Stomach smooth muscle (tissue), 2 donors: ENCODE data around the gene CCDC169.

Experiments used
- H3K27ac ChIP-seq: one replicate; pipeline ENCODE4 v1.7.0; 2013; ENCODE audit warnings: mild to moderate bottlenecking, low read length, inconsistent platforms
- H3K27me3 ChIP-seq, 2 donors: one replicate each; pipeline ENCODE4 v1.7.0; 2013; ENCODE audit warnings: low read length in 2 of 2; ENCODE audit not compliant: insufficient read depth in 2 of 2, control insufficient read depth in 1 of 2
- H3K36me3 ChIP-seq, 2 donors: one replicate each; pipeline ENCODE4 v1.7.0; 2013; ENCODE audit warnings: low read length in 2 of 2; ENCODE audit not compliant: control insufficient read depth in 2 of 2, insufficient read depth in 2 of 2
- H3K4me1 ChIP-seq: one replicate; pipeline ENCODE4 v1.7.0; 2013; ENCODE audit warnings: low read length; ENCODE audit not compliant: control insufficient read depth, insufficient read depth
- H3K4me3 ChIP-seq, 2 donors: one replicate each; pipeline ENCODE4 v1.7.0; 2013; ENCODE audit warnings: low read length in 2 of 2
- H3K9ac ChIP-seq, 2 donors: one replicate each; pipeline ENCODE4 v1.7.0; 2013; ENCODE audit warnings: low read length in 2 of 2, mild to moderate bottlenecking in 1 of 2
- H3K9me3 ChIP-seq, 2 donors: one replicate each; pipeline ENCODE4 v1.7.0; 2013; ENCODE audit warnings: low read length in 2 of 2; ENCODE audit not compliant: control insufficient read depth in 2 of 2
- donor health status: healthy.
- donor health status: Pancreatic carcinoma.

CCDC169 gene

GRCh38 chr13:36192166-36192565 lies 105.4 kb downstream of the CCDC169 start:
- H3K27ac ChIP-seq, result no peak overlapping the region
- H3K27me3 ChIP-seq, result no peaks in the 10 kb centered on the region
- no peaks in the 10 kb centered on the region for H3K4me1 ChIP-seq
- no peaks in the 10 kb centered on the region for H3K9me3 ChIP-seq
- no peak overlapping the region for H3K9ac ChIP-seq
- no peak overlapping the region for H3K4me3 ChIP-seq
- H3K36me3 ChIP-seq, result no peaks in the 10 kb centered on the region

GRCh38 chr13:36190771-36191170 lies 106.8 kb downstream of the CCDC169 start:
- no peaks in the 10 kb centered on the region for H3K4me1 ChIP-seq
- H3K36me3 ChIP-seq, result no peaks in the 10 kb centered on the region
- H3K9me3 ChIP-seq, result no peaks in the 10 kb centered on the region
- H3K9ac ChIP-seq, result no peak overlapping the region
- H3K27me3 ChIP-seq, result no peaks in the 10 kb centered on the region
- no peak overlapping the region for H3K27ac ChIP-seq
- H3K4me3 ChIP-seq, result no peak overlapping the region

- no peaks in the 10 kb centered on the region for H3K4me1 ChIP-seq
- H3K36me3 ChIP-seq, result no peaks in the 10 kb centered on the region
- H3K27me3 ChIP-seq, result no peaks in the 10 kb centered on the region
- H3K27ac ChIP-seq, result no peak overlapping the region
- H3K4me3 ChIP-seq, result no peak overlapping the region
- no peak overlapping the region for H3K9ac ChIP-seq
- no peaks in the 10 kb centered on the region for H3K9me3 ChIP-seq
These were observed 109.2 kb downstream of the CCDC169 start for GRCh38 chr13:36188441-36188840.

- Histone ChIP-seq H3K27me3 (no peaks in the 10 kb centered on the region), H3K9me3 (no peaks in the 10 kb centered on the region), H3K36me3 (no peaks in the 10 kb centered on the region), H3K4me3 (no peak overlapping the region), H3K4me1 (no peaks in the 10 kb centered on the region), H3K27ac (no peak overlapping the region), H3K9ac (no peak overlapping the region)
These were observed 113.7 kb downstream of the CCDC169 start for GRCh38 chr13:36183901-36184300.
